ENCODE results near the gene MTRF1.
"Not testable (repeated sequence)": the region's sequence is repeated elsewhere in the genome, so short reads cannot be mapped to it uniquely, and the experiment has no call there.

The MTRF1 gene

GRCh38 chr13:41263261-41263971, at the start of gene MTRF1:
Gene MTRF1, minus strand, starts transcription at chr13:41263576. Its CDS starts 2,669 bp downstream, at chr13:41260907.
- DNase-seq, result peak; percentile 84

DNA sequence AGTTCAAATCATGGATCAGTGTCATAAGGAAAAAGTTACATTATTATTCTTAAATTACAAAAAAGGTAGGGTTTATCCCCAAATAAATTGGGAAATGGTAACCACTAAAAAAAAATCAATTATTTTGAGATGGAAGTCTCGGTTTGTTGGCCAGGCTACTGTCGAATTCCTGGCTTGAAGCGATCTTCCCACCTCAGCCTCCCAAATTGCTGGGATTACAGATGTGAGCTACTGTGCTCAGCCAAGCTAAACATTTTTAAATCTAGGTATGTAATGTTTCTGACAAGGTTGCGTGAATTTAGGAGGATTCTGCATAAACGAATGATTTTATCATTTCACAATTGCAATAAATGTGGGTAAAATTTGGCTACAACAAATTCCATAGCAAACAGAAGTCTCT, 49.7 kb upstream of the MTRF1 start:
- DNase-seq, result no peak

GRCh38 chr13:41312176-41312500, 48.8 kb upstream of the MTRF1 start:
- no peak for DNase-seq

GRCh38 chr13:41311406-41312175, 48.2 kb upstream of the MTRF1 start:
- DNase-seq, result peak; percentile 54

DNA sequence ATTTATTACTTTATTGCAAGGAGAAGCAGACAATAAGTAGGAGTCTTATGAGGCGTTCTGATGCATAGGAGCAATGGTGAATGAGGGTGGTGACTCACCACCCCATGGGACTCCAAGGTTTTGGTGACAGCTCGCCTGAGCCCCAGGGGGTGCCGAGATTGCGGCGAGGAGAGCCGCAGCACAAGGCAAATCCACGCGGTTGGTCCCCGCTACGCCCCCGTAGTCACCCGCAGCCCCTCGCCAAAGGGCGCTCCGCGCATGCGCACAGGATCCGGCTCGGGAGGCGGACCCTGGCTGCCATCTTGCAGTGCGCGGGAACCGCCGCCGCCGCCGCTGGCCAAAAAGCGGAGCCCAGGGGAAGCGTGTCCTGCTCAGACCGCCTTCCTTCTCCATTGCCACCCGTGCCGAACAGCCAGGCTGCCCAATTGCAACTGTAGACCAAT, 47.6 kb upstream of the MTRF1 start, which contains the start of gene NAA16:
Gene NAA16 (plus strand): TSS at position 305 of the 443 bp plus-strand sequence. CDS start 262 bp downstream, outside the sequence.
- peak; percentile 94 for DNase-seq

- DNase-seq, result no peak
Measured at GRCh38 chr13:41307884-41308640, 44.7 kb upstream of the MTRF1 start.

DNA sequence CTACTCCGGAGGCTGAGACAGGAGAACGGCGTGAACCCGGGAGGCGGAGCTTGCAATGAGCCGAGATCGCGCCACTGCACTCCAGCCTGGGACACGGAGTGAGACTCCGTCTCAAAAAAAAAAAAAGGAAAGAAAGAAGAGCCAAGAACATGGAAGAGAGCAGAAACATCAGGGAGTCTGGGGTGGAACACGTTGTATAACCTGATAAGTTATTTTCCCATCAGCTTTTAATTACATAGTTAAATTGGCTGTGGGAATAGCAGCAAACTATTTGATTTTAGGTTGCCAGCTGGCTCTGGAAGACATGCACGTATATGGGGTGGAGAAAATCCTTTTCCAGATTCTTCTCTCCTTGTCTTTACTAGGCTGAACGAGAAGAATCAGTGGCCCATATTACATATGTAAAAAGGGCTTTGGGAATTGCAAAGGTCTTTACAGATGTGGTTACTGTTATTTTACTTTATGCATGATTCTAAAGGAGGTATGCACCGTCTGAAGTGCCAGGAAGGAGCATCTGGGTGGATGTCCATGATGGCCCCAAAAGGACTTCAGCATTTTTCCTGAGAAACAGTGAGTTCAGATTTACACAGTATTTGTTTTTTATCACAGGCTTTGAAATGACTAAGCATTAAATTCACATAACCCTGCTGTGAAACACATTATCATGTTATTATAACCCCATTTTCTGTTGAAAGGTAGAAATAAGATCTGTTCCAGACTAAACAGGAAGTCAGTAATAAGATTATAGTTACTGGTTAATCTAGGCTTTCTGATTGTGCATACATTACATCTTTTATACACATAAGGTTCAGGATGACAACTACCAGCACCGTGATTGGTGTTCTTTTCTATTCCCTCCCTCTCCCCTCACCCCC, 43.1 kb upstream of the MTRF1 start:
- no peak for DNase-seq

GRCh38 chr13:41304551-41304950, 41.2 kb upstream of the MTRF1 start:
- DNase-seq, result no peak

DNA sequence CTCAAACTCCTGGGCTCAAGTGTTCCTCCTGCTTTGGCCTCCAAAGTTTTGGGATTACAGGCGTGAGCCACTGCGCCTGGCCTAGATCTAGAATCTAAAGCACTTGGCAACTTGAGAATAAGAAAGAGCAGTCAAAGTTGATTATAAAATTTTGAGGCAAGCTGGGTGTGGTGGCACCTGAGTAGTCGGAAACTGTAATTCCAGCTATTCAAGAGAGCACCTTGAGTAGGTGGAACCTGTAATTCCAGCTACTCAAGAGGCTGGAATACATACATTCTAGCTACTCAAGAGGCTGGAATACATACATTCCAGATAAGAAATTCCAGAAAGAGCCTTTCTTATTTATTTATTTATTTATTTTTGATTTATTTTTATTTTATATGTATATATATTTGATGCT, 39.4 kb upstream of the MTRF1 start:
- no peak for DNase-seq

GRCh38 chr13:41299316-41300094, 36.1 kb upstream of the MTRF1 start:
- no peak for DNase-seq

DNA sequence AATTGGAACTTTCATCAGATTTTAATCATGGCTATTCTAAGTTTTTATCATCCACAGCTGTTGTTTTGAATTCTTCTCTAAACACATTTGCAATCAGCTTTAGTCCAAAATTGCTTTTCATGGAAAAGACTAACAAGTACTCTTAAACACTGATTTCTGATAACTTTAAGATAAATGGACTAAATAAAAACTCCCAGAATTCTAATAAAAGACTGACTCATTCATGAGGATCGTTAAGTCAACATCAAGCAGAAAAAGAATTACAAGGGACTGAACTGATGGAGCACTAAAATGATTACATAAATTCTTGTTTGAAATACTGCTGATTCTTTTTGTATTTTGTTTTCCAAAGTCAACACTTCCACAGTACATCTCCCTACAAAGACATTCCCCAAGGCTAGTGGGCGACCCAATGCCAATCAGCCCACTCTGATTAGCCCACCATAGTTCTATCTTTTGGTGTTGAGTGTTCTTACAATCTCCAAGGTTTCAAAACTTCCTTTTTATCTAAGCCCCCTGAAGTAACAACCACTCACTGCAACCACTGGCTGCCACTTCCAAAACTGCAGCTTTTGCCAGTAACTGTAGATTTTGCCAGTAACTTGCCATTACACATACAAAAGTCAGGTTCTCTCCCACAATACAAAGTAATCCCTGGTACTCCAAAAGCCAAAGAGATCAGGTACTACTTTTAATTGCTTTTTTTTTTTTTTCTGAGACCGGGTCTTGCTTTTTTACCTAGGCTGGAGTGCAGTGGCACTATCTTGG, 33.7 kb upstream of the MTRF1 start:
- DNase-seq, result no peak

GRCh38 chr13:41295973-41296372, 32.6 kb upstream of the MTRF1 start:
- no peak for DNase-seq

GRCh38 chr13:41294914-41295313, 31.5 kb upstream of the MTRF1 start:
- no peak for DNase-seq

DNA sequence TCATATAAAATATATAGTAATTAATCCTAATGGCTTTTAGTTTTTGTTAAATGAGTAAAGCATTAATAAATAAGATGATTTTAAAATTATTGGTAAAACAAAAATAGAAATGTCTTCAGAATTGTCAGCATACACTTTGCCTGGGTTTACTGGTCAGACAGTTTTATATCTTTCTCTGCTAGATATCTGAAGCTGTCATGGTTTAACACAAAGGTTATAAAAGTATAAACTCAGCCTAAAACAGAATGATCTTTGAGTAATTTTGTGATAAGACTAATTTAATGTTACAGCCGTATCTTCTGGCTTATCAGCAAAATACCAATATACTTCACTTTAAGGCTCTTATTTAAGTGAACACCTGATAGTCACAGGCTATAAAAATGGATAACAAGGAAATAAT, 29.9 kb upstream of the MTRF1 start:
- no peak for DNase-seq

GRCh38 chr13:41291246-41291645, 27.9 kb upstream of the MTRF1 start:
- DNase-seq, result no peak

DNA sequence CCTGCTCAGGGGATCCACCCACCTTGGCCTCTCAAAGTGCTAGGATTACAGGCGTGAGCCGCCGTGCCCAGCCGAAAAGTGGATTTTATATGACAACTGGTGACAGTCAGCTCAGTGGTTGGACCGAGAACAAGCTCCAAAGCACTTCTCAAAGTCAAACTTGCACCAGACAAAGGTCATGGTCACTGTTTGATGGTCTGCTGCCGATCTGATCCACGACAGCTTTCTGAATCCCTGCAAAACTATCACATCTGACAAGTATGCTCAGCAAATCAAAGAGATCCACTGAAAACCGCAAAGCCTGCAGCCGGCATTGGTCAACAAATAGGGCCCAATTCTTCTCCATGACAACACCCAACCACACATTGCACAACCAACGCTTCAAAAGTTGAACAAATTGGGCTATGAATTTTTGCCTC, 26.1 kb upstream of the MTRF1 start:
- no peak for DNase-seq

GRCh38 chr13:41286370-41286769, 23.0 kb upstream of the MTRF1 start:
- no peak for DNase-seq

DNA sequence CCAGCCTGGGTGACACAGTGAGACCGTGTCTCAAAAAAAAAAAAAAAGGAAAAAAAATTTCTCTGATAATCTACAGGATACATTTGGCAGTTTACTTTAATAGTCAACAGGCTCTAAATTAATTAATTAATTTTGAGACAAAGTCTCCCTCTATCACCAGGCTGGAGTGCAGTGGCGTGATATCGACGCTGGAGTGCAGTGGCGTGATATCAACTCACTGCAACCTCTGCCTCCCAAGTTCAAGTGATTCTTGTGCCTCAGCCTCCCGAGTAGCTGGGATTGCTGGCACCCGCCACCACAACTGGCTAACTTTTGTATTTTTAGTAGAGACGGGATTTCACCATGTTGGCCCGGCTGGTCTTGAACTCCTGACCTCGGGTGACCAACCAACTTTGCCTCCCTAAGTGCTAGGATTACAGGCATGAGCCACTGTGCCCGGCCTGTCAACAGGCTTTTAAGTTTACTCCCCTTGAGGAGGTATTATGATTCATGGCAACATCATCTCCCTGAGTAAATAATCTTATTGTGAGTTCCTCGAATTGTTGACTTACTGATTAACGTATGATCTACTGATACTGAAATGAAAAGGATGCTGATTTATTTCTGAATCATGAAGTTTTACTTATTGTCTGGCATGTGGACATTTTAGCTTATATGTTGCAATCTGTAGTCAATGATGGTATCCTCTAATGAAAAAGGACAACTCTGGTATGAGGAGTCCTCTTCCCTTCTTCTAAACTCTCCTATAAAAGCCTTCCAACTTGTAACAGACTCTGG, 21.3 kb upstream of the MTRF1 start:
- no peak for DNase-seq

DNA sequence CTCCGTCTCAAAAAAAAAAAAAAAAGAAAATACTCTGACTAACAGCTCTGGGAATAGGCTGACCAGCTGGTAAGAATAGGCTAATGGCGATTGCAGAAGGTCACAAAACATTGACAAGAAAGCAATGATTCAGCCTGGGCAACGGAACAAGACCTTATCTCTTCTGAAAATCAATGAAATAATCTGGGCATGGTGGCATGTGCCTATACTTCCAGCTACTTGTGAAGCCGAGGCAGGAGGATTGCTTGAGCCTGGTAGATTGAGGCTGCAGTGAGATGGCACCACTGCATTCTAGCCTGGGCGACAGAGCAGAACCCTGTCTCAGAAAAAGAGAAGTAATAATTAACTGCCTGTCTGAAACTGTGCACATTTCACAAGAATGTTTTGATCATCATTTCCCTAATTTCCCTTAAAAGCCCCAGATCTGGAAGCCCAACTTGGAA, 18.8 kb upstream of the MTRF1 start:
- no peak for DNase-seq

- not testable (repeated sequence) for DNase-seq
Measured at GRCh38 chr13:41279156-41279555, 15.8 kb upstream of the MTRF1 start.
